ENCODE results near the gene BARHL1.

DNA sequence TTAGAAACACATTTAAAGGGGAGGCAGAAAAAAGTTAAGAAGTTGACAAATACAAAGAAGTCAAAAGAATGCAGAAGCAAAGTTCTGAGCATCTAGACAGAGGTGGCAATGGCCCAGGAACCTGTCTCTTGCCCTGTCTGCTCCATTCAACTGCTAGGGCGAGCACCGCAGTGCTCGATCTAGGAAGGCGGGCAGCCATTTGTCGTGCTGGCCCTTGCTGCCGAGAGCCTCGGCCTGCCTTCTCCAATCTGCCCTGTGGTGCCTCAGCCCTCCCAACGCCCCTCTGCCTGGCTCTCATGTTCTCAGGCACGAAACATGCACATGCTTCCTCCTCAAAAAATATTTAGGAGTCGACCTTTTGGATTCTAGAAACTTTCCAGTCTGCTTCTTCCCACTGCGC, 45.2 kb downstream of the BARHL1 start:
- no peak for TF ChIP-seq CTCF (IDR thresholded peaks at IDR 0.05; ENCODE audit: low read length)
- TF ChIP-seq EZH2 (IDR thresholded peaks at IDR 0.05; ENCODE audit: borderline replicate concordance, low read length), result no peak
